Hindlimb muscle (tissue), 1 donor: ENCODE results near the gene LONP2. TPM values are rescaled to one million over a fixed set of nuclear protein-coding genes. Genes with fewer than 3 reads are reported as not detected.
"Not testable (repeated sequence)": the region's sequence is repeated elsewhere in the genome, so short reads cannot be mapped to it uniquely, and the experiment has no call there.

Source experiments
- DNase-seq: peaks from one replicate; pipeline ENCODE4 v3.0.0-alpha.2; 2013
- polyA plus RNA-seq: library from polyadenylated mRNA; unstranded; fragments of 120-200 nt; gene quantifications from one replicate; pipeline ENCODE4 v1.2.1, GENCODE V29; 2013; ENCODE audit not compliant: insufficient read length

The LONP2 gene
- polyA plus RNA-seq, 1 donor: 47.5 TPM

DNA sequence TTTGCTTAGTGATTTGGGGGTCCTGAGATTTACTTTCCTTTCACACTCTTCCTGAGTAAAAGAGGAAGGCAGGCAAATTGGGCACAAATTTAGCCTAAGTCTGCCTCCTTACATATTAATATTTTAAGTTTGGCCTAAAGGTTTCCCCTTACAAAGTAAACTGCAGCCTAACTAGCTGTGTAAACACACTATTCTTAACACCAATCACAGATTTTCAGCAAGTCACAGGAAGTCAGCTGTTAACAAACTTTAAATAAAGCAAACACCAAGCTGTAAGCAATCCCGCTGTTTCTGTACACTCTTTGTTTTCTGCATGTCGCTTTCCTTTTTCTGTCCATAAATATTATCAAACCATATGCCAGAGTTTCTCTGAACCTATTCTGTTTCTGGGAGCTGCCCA is 48.4 kb downstream of the LONP2 start:
- no peak for DNase-seq

- DNase-seq: no peak
Measured at GRCh38 chr16:48294724-48295123, 50.6 kb downstream of the LONP2 start.

- DNase-seq: no peak
Measured at GRCh38 chr16:48295488-48296281, 51.6 kb downstream of the LONP2 start.

DNA sequence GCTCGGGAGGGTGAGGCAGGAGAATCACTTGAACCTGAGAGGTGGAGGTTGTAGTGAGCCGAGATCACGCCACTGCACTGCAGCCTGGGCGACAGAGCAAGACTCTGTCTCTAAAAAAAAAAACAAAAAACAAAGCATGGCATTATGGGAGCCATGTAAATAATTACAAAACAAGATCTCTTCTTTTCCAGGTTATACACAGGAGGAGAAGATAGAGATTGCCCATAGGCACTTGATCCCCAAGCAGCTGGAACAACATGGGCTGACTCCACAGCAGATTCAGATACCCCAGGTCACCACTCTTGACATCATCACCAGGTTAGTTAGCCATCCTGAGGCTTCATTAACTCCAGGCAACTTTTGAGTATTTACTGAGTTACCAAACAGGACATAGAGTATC is 55.4 kb downstream of the LONP2 start:
- no peak for DNase-seq

GRCh38 chr16:48300391-48300856 is 56.3 kb downstream of the LONP2 start:
- DNase-seq: peak; percentile 50

- no peak for DNase-seq
Measured at GRCh38 chr16:48308535-48308934, 64.4 kb downstream of the LONP2 start.

DNA sequence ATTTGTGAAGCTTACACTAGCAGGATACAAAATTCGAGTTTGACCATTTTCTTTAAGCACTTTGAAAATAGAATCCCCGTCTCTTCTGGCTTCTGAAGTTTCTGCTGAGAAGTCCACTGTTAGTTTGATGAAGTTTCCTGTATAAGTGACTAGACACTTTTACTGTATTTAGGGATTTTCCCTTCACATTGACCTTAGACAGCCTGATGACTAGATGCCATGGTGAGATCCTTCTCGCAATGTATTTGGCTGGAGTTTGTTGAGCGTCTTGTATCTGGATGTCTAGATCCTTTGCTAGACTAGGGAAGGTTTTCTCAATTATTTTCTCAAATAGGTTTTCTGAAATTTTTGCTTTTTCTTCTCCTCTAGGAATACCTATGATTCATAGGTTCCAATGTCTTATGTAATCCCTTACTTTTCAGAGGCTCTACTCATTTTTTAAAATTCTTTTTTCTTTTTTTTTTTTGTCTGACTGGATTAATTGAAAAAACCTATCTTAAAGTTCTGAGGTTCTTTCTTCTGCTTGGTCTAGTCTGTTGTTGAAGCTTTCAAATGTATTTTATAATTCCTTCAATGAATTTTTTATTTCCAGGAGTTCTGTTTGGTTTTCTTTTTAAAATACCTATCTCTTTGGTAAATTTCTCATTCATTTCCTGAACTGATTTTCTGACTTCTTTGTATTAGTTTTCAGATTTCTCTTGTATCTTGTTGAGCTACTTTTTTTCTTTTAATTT is 67.0 kb downstream of the LONP2 start:
- no peak for DNase-seq

- not testable (repeated sequence) for DNase-seq
Measured at GRCh38 chr16:48313905-48314304, 69.8 kb downstream of the LONP2 start.

GRCh38 chr16:48317026-48317425 is 72.9 kb downstream of the LONP2 start:
- no peak for DNase-seq

- DNase-seq: no peak
Measured at GRCh38 chr16:48317614-48318315, 73.7 kb downstream of the LONP2 start.

DNA sequence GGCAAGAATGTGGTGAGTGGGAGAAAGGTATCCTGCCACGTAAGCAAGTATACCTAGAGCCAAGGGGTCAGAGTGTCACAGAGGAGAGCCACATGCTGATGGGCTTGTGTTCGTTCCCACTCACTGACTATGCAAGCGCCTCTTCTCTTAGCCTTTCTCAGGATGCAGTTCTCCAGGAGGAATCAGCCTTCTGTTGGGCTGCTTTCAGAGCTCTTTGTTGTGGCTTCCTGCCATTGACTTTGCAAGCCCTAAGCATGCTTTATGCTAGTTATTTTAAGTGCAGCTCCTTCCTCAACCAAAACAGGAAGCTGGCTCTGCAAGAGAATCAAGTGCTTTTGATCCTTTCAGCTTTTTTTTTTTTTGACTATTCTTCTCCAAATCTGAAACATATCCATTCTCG is 74.5 kb downstream of the LONP2 start:
- no peak for DNase-seq

GRCh38 chr16:48321317-48322036 is 77.4 kb downstream of the LONP2 start:
- DNase-seq: no peak

- DNase-seq: no peak
Measured at GRCh38 chr16:48323783-48324775, 80.0 kb downstream of the LONP2 start.

- DNase-seq: no peak
Measured at GRCh38 chr16:48326915-48327314, 82.8 kb downstream of the LONP2 start.

- DNase-seq: no peak
Measured at GRCh38 chr16:48329138-48329537, 85.0 kb downstream of the LONP2 start.

DNA sequence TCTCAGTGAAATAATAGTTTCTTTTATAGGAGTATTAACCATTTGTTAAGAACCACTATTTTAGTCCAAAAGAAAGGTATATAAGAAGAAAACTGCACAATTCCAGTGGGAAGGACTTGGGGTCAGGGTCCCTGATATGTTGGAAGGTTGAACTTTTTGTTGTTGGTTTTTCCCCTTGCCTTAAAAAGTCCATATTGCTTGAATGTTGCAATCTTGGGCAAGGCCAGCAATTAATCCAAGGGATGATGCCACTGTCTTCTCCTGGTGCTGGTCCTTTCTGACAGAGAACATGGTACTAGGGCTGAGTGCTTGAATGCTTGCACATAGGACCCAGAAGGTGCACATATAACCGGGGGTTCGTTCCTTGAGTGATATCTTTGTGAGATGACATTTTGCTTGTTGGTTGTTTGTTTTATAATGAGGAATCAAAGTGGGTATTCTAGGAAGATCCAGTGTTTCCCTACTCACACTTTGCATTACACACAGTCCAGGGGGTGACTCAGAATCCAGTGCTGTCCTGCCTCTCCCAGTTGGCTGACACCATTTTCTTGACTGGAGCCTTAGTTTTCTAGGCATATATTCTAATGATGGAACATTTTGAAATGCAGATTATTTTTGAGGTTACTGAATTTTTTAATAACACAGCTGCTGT is 86.2 kb downstream of the LONP2 start:
- DNase-seq: no peak

DNA sequence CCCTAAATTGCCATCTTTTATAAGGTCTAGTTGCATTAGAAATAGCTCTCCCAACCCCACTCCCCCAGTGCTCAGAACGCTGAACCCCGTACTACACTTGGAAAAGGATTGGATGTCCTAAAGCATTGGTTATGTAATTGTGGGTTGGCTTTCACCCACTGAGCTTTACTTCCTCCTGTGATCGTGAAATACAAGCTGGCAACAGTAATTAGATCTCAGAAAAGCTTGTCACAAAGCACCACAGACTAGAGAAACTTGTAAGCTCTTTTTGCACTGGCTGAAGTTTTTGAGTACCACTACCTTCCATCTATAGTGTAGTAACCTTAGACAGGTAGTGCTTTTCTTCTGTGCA is 86.7 kb downstream of the LONP2 start:
- no peak for DNase-seq

DNA sequence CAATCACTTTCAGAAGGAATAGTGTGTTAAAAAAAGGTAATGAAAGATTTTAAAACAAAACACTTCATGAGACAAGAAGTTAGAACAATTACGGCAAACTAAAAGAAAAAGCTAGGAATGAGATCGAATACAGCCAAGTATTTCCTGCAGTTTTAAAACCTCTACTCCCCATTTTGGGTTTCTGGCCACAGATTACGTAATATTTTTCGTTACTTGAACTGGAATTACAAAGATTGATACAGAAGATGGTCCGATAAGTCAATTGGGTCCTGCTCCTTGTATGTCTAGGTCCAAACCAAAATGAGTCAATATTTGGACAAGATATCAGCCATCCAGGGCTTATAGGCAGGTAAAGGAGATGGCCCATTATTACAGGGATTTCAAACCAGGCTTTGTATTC is 88.9 kb downstream of the LONP2 start:
- DNase-seq: no peak

- no peak for DNase-seq
Measured at GRCh38 chr16:48334325-48334724, 90.2 kb downstream of the LONP2 start.

- no peak for DNase-seq
Measured at GRCh38 chr16:48335961-48336360, 91.9 kb downstream of the LONP2 start.

- no peak for DNase-seq
Measured at GRCh38 chr16:48340054-48340453, 96.0 kb downstream of the LONP2 start.
